IMR-90 (cell line): ENCODE data around the gene AKAP6.

Experiments
- CEBPB ChIP-seq: IDR thresholded peaks from 2 replicates; pipeline ENCODE4 v1.6.1; 2012; ENCODE audit warnings: low read depth, low read length, improper control_type of control experiment
- POLR2A ChIP-seq: IDR thresholded peaks from 2 replicates; pipeline ENCODE4 v1.6.1; 2012; ENCODE audit warnings: mild to moderate bottlenecking, low read depth, low read length
- RFX5 ChIP-seq: IDR thresholded peaks from 2 replicates; pipeline ENCODE4 v1.8.0; 2012; ENCODE audit warnings: low read depth, mild to moderate bottlenecking, low read length, moderate library complexity
- USF2 ChIP-seq: fragments of 150-350 bp; IDR thresholded peaks from 2 replicates; pipeline ENCODE4 v1.6.1; 2017; ENCODE audit warnings: mild to moderate bottlenecking, antibody characterized with exemption, low read length, low read depth
- TF ChIP-seq, protein P1 (sequence below): conservative IDR thresholded peaks from 2 replicates; pipeline ENCODE4 v1.5.1; 2012; ENCODE audit warnings: mild to moderate bottlenecking, low read depth, low read length, improper control_type of control experiment

DNA sequence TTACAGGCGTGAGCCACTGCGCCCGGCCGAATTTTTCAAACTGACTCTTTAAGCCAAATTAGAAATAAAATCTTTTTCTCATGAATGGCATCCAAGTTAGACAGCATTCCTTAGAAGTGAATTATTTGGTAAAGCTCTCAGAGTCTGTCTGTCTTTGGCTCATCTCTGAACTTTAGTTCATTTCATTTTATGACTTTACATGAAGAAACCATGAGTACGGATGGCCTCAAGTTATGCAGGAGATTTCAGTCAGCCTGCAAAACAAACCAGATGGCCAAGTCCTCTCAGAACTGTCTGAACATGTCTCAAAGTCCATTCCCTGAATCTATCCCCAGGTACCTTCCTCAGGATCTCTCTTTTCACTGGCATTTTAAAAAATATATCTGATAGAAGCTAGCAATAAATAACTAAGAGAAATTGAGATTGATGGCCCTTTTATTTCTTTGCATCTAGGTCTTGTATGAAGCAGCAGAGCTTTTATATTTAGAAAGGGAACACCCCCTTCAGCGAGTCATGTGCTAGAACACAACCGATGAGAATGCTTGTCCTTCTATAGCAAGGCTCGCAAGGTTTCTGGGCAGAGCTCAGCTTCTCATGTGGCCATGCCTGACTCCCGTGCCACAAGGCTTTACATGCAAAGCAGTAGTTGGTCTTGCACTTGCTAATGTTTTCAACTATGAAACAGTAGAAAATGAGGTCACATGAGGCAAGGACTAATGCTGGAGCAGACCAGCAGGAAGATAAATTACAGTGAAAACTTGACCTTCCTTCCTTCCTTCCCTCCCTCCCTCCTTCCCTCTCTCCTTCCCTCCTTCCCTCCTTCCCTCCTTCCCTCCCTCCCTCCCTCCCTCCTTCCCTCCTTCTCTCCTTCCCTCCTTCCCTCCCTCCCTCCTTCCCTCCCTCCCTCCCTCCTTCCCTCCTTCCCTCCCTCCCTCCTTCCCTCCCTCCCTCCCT lies 125.0 kb downstream of the AKAP6 start:
- TF ChIP-seq, protein P1, sequence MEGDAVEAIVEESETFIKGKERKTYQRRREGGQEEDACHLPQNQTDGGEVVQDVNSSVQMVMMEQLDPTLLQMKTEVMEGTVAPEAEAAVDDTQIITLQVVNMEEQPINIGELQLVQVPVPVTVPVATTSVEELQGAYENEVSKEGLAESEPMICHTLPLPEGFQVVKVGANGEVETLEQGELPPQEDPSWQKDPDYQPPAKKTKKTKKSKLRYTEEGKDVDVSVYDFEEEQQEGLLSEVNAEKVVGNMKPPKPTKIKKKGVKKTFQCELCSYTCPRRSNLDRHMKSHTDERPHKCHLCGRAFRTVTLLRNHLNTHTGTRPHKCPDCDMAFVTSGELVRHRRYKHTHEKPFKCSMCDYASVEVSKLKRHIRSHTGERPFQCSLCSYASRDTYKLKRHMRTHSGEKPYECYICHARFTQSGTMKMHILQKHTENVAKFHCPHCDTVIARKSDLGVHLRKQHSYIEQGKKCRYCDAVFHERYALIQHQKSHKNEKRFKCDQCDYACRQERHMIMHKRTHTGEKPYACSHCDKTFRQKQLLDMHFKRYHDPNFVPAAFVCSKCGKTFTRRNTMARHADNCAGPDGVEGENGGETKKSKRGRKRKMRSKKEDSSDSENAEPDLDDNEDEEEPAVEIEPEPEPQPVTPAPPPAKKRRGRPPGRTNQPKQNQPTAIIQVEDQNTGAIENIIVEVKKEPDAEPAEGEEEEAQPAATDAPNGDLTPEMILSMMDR, result no peak
- TF ChIP-seq USF2, result no peak
- TF ChIP-seq RFX5, result no peak
- no peak for TF ChIP-seq POLR2A
- no peak for TF ChIP-seq CEBPB
